Cardiac muscle cell (in vitro differentiated cells and primary cell): ENCODE measurements around the gene LYVE1. TPM values are rescaled to one million over a fixed set of nuclear protein-coding genes. Genes with fewer than 3 reads are reported as not detected.

ENCODE experiments used
- DNase-seq, 2 donors: peaks; one replicate each; pipeline versions ENCODE4 v3.0.0 to v3.0.0-alpha.2; 2010 to 2017; ENCODE audit warnings: low read depth in 1 of 2, low spot score in 1 of 2
- H3K27ac ChIP-seq: fragments of 200-600 bp; sonication (generic); 2 replicates; pipeline ENCODE4 v1.5.1; 2016
- H3K27me3 ChIP-seq: fragments of 200-600 bp; sonication (generic); 2 replicates; pipeline ENCODE4 v1.6.0; 2016; ENCODE audit warnings: control low read depth
- H3K36me3 ChIP-seq: fragments of 200-600 bp; sonication (generic); 2 replicates; pipeline ENCODE4 v1.5.1; 2016; ENCODE audit warnings: control low read depth
- H3K4me1 ChIP-seq: fragments of 200-600 bp; sonication (generic); 2 replicates; pipeline ENCODE4 v1.8.1; 2017; ENCODE audit warnings: low read depth, mild to moderate bottlenecking, mixed run types
- H3K4me3 ChIP-seq: fragments of 200-600 bp; sonication (generic); 2 replicates; pipeline ENCODE4 v1.5.1; 2016; ENCODE audit warnings: mild to moderate bottlenecking
- H3K9me3 ChIP-seq: fragments of 200-600 bp; sonication (generic); 2 replicates; pipeline ENCODE4 v1.5.1; 2017; ENCODE audit warnings: low read depth, mild to moderate bottlenecking, control low read depth
- CTCF ChIP-seq: IDR thresholded peaks from 2 replicates; pipeline ENCODE4 v1.5.1; 2012; ENCODE audit warnings: low read depth, mild to moderate bottlenecking, low read length
- polyA plus RNA-seq: library from polyadenylated mRNA; unstranded; fragments of >200 nt; fragmentation: Nextera tagmentation; extraction: Ambion mirVana; gene quantifications from 2 replicates; pipeline ENCODE4 v1.2.1, GENCODE V29; 2016
- total RNA-seq: library from RNA; depleted of rRNA; stranded (reverse); fragments of >200 nt; gene quantifications from 2 replicates; pipeline ENCODE4 v1.2.3, GENCODE V29; 2016

The LYVE1 gene
- total and polyA plus RNA-seq, 2 experiments from 2014 or later: not detected

DNA sequence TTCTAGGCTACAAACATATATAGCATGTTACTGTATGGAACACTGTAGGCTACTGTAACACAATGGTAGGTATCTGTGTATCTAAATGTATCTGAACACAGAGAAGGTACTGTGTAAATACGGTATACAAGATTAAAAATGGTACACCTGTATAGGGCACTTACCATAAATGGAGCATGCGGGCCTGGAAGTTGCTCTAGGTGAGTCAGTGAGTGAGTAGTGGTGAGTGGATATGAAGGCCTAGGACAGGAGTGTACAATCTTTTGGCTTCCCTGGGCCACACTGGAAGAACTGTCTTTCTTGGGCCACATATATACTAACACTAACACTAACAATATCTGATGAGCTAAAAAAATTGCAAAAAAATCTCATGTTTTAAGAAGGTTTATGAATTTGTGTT lies 48.8 kb downstream of the LYVE1 start:
- H3K4me1 ChIP-seq: peaks cover 3% of the 10 kb centered on the region
- H3K36me3 ChIP-seq: peaks cover 11% of the 10 kb centered on the region

GRCh38 chr11:10518891-10519290 lies 49.6 kb downstream of the LYVE1 start:
- Histone ChIP-seq H3K4me3 (no peak overlapping the region), H3K27ac (no peak overlapping the region), H3K9me3 (no peaks in the 10 kb centered on the region), H3K36me3 (peaks cover 7% of the 10 kb centered on the region), H3K4me1 (peaks cover 5% of the 10 kb centered on the region), H3K27me3 (no peaks in the 10 kb centered on the region)
- no peak for DNase-seq
- no peak for TF ChIP-seq CTCF

More for the DNA sequence above, 48.8 kb downstream of the LYVE1 start:
- H3K9me3 ChIP-seq: no peaks in the 10 kb centered on the region
- no peaks in the 10 kb centered on the region for H3K27me3 ChIP-seq
- DNase-seq: no peak
- TF ChIP-seq CTCF: no peak
- H3K27ac ChIP-seq: no peak overlapping the region
- no peak overlapping the region for H3K4me3 ChIP-seq

GRCh38 chr11:10518123-10518522 lies 50.3 kb downstream of the LYVE1 start:
- peaks cover 7% of the 10 kb centered on the region for H3K36me3 ChIP-seq
- H3K4me3 ChIP-seq: no peak overlapping the region
- H3K4me1 ChIP-seq: peaks cover 5% of the 10 kb centered on the region
- no peaks in the 10 kb centered on the region for H3K9me3 ChIP-seq
- no peak overlapping the region for H3K27ac ChIP-seq
- TF ChIP-seq CTCF: no peak
- DNase-seq: no peak
- no peaks in the 10 kb centered on the region for H3K27me3 ChIP-seq

DNA sequence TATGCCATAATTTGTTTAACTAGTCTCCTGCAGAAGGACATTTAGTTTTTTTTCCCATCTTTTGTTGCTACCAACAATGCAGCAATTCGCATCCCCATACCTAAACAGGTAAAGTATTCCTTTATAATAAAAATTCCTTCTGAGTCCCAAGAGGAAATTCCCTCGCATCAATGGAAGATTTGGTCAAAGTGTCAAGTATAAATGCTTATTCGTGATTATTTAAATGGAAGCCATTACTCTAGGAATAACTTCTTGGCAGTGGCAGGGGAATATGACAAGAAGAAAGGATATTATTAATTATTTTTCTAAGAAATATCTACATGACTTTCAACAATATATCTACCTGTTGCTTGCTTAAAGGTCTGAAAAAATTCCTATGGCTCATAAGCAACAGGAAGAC lies 53.0 kb downstream of the LYVE1 start:
- Histone ChIP-seq H3K4me1 (peaks cover 5% of the 10 kb centered on the region), H3K4me3 (no peak overlapping the region), H3K27me3 (no peaks in the 10 kb centered on the region), H3K9me3 (no peaks in the 10 kb centered on the region), H3K27ac (no peak overlapping the region), H3K36me3 (no peaks in the 10 kb centered on the region)
- DNase-seq: no peak
- TF ChIP-seq CTCF: no peak

DNA sequence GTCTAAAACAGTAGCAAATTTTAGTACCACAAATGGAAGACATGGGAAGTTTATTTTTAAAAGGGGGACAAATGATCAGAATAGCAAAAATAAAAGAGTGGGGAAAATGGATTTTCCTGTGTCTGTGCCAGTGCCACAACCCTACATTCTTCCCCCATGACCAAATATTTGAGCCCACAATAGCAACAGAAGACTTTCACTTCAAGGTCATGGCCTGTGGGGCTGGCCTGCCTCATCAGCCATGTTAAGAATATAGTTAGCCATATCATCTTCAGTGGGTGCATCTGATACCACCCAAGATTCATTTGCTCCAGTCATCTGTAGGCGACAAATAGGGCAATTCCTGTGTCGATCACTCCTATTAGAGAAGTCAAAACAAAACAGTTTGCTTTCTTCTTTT lies 53.8 kb downstream of the LYVE1 start:
- Histone ChIP-seq H3K4me3 (no peak overlapping the region), H3K36me3 (no peaks in the 10 kb centered on the region), H3K4me1 (peaks cover 5% of the 10 kb centered on the region), H3K9me3 (no peaks in the 10 kb centered on the region), H3K27ac (no peak overlapping the region), H3K27me3 (no peaks in the 10 kb centered on the region)
- DNase-seq: peak in 1 of 2 donors; percentile 9
- TF ChIP-seq CTCF: no peak

DNA sequence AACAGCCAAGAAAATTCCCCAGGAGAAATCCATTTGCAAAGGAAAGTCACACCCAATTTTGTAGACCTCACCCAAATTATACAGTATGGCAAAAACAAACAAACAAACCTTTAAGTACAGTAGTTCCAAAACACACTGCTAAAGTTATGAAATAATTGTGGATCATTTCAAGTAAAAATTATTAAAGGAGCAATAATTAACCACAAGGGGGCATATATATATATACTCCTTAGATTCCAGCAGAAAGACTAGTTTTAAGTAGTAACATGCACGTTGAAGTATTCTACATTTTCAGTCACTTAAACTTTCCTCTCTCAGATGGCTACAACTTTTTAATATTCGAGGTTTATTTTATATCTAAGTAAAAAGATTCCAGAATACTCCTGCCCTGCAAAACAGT lies 54.3 kb downstream of the LYVE1 start:
- H3K4me1 ChIP-seq: peaks cover 5% of the 10 kb centered on the region
- no peaks in the 10 kb centered on the region for H3K27me3 ChIP-seq
- no peaks in the 10 kb centered on the region for H3K9me3 ChIP-seq
- DNase-seq: peak in 1 of 2 donors; percentile 48
- H3K4me3 ChIP-seq: no peak overlapping the region
- TF ChIP-seq CTCF: peak; percentile 34
- H3K27ac ChIP-seq: no peak overlapping the region
- no peaks in the 10 kb centered on the region for H3K36me3 ChIP-seq
